ENCODE measurements around the gene DACT1. TPM values are rescaled to one million over a fixed set of nuclear protein-coding genes. Genes with fewer than 3 reads are reported as not detected.
A peak's percentile ranks its signal among the peaks of the same experiment; 100 is the strongest.
"Not testable (repeated sequence)": the region's sequence is repeated elsewhere in the genome, so short reads cannot be mapped to it uniquely, and the experiment has no call there.

DACT1 gene
- total RNA-seq = 4.5 TPM

DNA sequence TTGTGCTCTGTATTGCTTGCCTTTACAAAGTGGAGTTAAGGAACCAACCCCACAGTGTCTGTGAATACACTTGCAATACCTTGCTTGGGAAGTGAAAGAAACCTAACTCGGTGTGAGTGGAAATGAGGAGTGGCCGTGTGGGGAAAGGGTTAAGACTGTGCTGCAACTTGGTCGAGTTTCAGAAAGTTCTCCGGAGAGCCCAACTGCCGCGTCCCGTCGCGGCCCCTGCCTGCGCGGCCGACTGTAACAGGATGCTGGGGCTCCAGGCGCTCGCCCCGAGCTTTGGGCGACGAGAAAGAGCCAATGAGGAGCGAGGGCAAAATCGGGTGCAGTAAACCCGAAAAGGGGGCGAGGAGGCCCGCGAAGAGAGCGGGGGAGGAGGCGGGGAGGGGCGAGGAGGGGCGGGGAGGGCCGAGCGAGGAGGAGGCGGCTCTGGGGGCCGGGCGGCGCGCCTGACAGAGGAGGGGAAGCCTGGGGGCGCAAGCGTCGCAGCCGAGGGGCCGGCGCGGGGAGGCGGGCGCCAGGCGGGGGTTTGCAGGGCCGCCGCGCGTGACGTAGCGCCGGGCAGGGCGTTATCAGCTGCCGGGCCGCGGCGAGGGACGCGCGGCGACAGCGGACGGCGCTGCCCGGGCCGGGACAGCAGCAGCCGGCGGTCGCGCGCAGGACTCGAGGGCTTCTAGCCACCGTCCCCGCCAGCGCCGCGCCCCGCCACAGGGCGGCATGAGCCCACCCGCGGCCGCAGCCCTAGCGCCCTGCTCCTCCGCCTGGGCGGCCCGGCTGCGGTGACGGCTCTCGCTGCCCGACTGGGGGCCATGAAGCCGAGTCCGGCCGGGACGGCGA is at the start of gene DACT1:
Gene DACT1, plus strand, starts transcription at position 572 of the 840 bp plus-strand sequence. Its CDS starts 241 bp downstream, at position 813.
- Histone ChIP-seq H3K4me3 (ENCODE audit: low read length) (peak within 1 kb of the TSS; percentile 50), H3K4me1 (ENCODE audit: insufficient read depth, low read length) (peaks cover 29% of the 10 kb centered on the region), H3K9me3 (ENCODE audit: low read depth, low read length) (no peaks in the 10 kb centered on the region), H3K27me3 (ENCODE audit: insufficient read depth, low read length) (peaks cover 25% of the 10 kb centered on the region)

GRCh38 chr14:58588321-58588720 is 49.4 kb upstream of the DACT1 start:
- not testable (repeated sequence) for H3K4me1 ChIP-seq (ENCODE audit: insufficient read depth, low read length); H3K9me3 ChIP-seq (ENCODE audit: low read depth, low read length); H3K4me3 ChIP-seq (ENCODE audit: low read length); H3K27me3 ChIP-seq (ENCODE audit: insufficient read depth, low read length)

DNA sequence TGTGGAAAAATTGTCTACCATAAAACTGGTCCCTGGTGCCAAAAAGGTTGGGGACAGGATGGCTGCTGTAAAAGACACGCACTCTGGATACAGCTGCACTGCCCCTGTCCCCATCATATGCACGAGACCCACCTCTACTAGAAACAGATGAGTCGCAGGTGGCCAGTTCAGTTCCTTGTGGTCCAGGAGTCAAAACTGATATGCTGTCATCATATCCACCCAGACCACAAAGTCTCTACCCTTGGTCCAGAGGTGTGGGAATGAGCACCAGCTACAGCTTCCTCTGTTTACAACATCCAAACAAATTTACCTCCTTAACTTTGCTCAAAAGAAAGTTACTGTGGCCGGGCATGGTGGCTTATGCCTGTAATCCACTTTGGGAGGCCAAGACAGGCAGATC is 43.8 kb upstream of the DACT1 start:
- H3K4me3 ChIP-seq (ENCODE audit: low read length) = no peak overlapping the region
- H3K27me3 ChIP-seq (ENCODE audit: insufficient read depth, low read length) = no peaks in the 10 kb centered on the region
- peaks cover 7% of the 10 kb centered on the region for H3K4me1 ChIP-seq (ENCODE audit: insufficient read depth, low read length)
- no peaks in the 10 kb centered on the region for H3K9me3 ChIP-seq (ENCODE audit: low read depth, low read length)

DNA sequence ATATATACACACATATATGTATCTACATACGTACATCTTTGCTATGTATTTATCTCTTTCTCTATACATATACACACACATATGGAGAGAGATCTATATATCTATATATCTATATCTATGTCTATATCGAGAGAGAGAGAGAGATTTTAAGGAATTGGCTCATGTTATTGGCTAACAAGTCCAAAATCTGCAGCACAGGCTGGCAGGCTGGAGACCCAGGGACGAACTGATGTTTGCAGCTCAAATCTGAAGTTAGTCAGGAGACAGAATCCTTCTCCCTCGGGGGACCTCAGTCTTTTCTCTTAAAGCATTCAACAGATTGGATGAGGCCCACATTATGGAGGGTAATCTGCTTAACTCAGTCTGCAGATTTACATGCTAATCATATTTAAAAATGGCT is 40.7 kb upstream of the DACT1 start:
- H3K27me3 ChIP-seq (ENCODE audit: insufficient read depth, low read length) = no peaks in the 10 kb centered on the region
- peaks cover 11% of the 10 kb centered on the region for H3K4me1 ChIP-seq (ENCODE audit: insufficient read depth, low read length)
- no peak overlapping the region for H3K4me3 ChIP-seq (ENCODE audit: low read length)
- H3K9me3 ChIP-seq (ENCODE audit: low read depth, low read length) = no peaks in the 10 kb centered on the region

- no peak overlapping the region for H3K4me3 ChIP-seq (ENCODE audit: low read length)
- no peaks in the 10 kb centered on the region for H3K27me3 ChIP-seq (ENCODE audit: insufficient read depth, low read length)
- peaks cover 11% of the 10 kb centered on the region for H3K4me1 ChIP-seq (ENCODE audit: insufficient read depth, low read length)
- H3K9me3 ChIP-seq (ENCODE audit: low read depth, low read length) = no peaks in the 10 kb centered on the region
Observed at GRCh38 chr14:58598028-58598803, 39.5 kb upstream of the DACT1 start.

GRCh38 chr14:58598804-58599525 is 38.8 kb upstream of the DACT1 start:
- Histone ChIP-seq H3K4me3 (ENCODE audit: low read length) (no peak overlapping the region), H3K4me1 (ENCODE audit: insufficient read depth, low read length) (peaks cover 11% of the 10 kb centered on the region), H3K9me3 (ENCODE audit: low read depth, low read length) (no peaks in the 10 kb centered on the region), H3K27me3 (ENCODE audit: insufficient read depth, low read length) (no peaks in the 10 kb centered on the region)

- Histone ChIP-seq H3K9me3 (ENCODE audit: low read depth, low read length) (no peaks in the 10 kb centered on the region), H3K4me3 (ENCODE audit: low read length) (no peak overlapping the region)
Observed at GRCh38 chr14:58599707-58600106, 38.1 kb upstream of the DACT1 start.

GRCh38 chr14:58605465-58605864 is 32.3 kb upstream of the DACT1 start:
- Histone ChIP-seq H3K4me3 (ENCODE audit: low read length) (no peak overlapping the region), H3K9me3 (ENCODE audit: low read depth, low read length) (no peaks in the 10 kb centered on the region), H3K27me3 (ENCODE audit: insufficient read depth, low read length) (no peaks in the 10 kb centered on the region), H3K4me1 (ENCODE audit: insufficient read depth, low read length) (no peaks in the 10 kb centered on the region)

More at GRCh38 chr14:58599707-58600106, 38.1 kb upstream of the DACT1 start:
- Histone ChIP-seq H3K27me3 (ENCODE audit: insufficient read depth, low read length) (no peaks in the 10 kb centered on the region), H3K4me1 (ENCODE audit: insufficient read depth, low read length) (peaks cover 11% of the 10 kb centered on the region)

GRCh38 chr14:58607131-58607951 is 30.4 kb upstream of the DACT1 start:
- Histone ChIP-seq H3K9me3 (ENCODE audit: low read depth, low read length) (no peaks in the 10 kb centered on the region), H3K4me1 (ENCODE audit: insufficient read depth, low read length) (no peaks in the 10 kb centered on the region), H3K4me3 (ENCODE audit: low read length) (no peak overlapping the region), H3K27me3 (ENCODE audit: insufficient read depth, low read length) (no peaks in the 10 kb centered on the region)

- Histone ChIP-seq H3K4me3 (ENCODE audit: low read length) (no peak overlapping the region), H3K9me3 (ENCODE audit: low read depth, low read length) (no peaks in the 10 kb centered on the region)
Observed at GRCh38 chr14:58607952-58608317, 29.8 kb upstream of the DACT1 start.

GRCh38 chr14:58617619-58618018 is 20.1 kb upstream of the DACT1 start:
- H3K4me1 ChIP-seq (ENCODE audit: insufficient read depth, low read length) = no peaks in the 10 kb centered on the region
- H3K27me3 ChIP-seq (ENCODE audit: insufficient read depth, low read length) = no peaks in the 10 kb centered on the region
- H3K9me3 ChIP-seq (ENCODE audit: low read depth, low read length) = no peaks in the 10 kb centered on the region
- H3K4me3 ChIP-seq (ENCODE audit: low read length) = no peak overlapping the region

More at GRCh38 chr14:58607952-58608317, 29.8 kb upstream of the DACT1 start:
- no peaks in the 10 kb centered on the region for H3K27me3 ChIP-seq (ENCODE audit: insufficient read depth, low read length)
- H3K4me1 ChIP-seq (ENCODE audit: insufficient read depth, low read length) = no peaks in the 10 kb centered on the region

- H3K9me3 ChIP-seq (ENCODE audit: low read depth, low read length) = no peaks in the 10 kb centered on the region
- no peaks in the 10 kb centered on the region for H3K27me3 ChIP-seq (ENCODE audit: insufficient read depth, low read length)
- H3K4me3 ChIP-seq (ENCODE audit: low read length) = no peak overlapping the region
- no peaks in the 10 kb centered on the region for H3K4me1 ChIP-seq (ENCODE audit: insufficient read depth, low read length)
Observed at GRCh38 chr14:58620011-58620410, 17.8 kb upstream of the DACT1 start.

DNA sequence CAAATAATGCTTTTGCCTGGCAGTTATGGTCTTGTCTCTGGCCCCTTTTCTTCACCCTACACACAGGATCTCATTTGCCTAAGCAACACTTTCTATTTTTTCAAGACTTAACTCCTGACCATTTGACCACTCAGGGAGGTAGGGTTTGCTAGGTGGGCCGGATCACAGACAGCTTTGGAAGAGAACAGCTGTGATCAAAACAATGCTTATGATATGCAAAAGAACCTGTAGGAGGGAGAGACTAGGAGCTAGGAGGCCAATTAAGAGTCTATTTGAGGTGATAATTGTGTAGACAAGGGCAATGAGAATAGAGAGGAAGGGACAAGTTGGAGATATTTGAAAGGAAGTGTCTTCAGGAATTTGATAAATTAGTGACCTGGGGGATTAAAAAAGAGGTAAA is 12.3 kb upstream of the DACT1 start:
- Histone ChIP-seq H3K4me1 (ENCODE audit: insufficient read depth, low read length) (no peaks in the 10 kb centered on the region), H3K9me3 (ENCODE audit: low read depth, low read length) (no peaks in the 10 kb centered on the region), H3K4me3 (ENCODE audit: low read length) (no peak overlapping the region), H3K27me3 (ENCODE audit: insufficient read depth, low read length) (no peaks in the 10 kb centered on the region)

- H3K9me3 ChIP-seq (ENCODE audit: low read depth, low read length) = no peaks in the 10 kb centered on the region
- H3K4me3 ChIP-seq (ENCODE audit: low read length) = no peak overlapping the region
- H3K4me1 ChIP-seq (ENCODE audit: insufficient read depth, low read length) = no peaks in the 10 kb centered on the region
- no peaks in the 10 kb centered on the region for H3K27me3 ChIP-seq (ENCODE audit: insufficient read depth, low read length)
Observed at GRCh38 chr14:58626431-58626831, 11.3 kb upstream of the DACT1 start.
